ENCODE measurements around the gene OTC. TPM values are rescaled to one million over a fixed set of nuclear protein-coding genes. Genes with fewer than 3 reads are reported as not detected.

Gene OTC
- total RNA-seq, 1 experiment from 2014 or later, result not detected

DNA sequence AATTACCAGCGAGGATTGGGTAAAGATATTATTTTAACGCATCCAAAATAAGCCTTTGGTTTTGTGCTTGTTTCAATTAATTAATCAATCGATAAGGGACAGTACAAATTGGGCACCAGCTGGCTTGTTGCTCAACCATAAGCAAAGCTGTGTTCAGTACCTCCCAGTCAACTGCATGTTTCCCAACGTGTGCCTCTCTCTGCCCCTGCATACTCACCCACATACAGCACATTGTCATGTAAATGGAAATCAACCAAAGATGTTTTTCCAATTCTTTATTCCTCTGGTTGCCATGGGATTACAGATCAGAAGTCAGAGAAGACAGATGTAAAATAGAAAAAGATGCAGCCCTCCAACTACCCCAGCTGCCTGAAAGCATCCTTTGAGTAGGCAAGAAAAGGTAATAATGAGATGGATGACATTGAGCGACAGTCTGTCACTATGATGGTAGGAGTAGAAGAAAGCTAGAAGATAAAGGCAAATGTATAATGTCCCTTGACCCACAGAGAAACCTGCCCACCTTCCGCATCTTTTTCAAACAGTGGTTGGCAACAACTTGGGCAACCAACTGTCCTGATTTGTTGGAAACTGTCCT lies 116.3 kb downstream of the OTC start:
- no peaks in the 10 kb centered on the region for H3K36me3 Mint-ChIP-seq (ENCODE audit: insufficient read depth in 1 of 3, low read depth in 3 of 3)
- Histone ChIP-seq H4K5ac (ENCODE audit: insufficient read length, low read depth, low read length) (no peak overlapping the region), H3K23me2 (ENCODE audit: insufficient read length, low read depth, low read length, poor library complexity, severe bottlenecking) (no peaks in the 10 kb centered on the region), H4K8ac (replicated peaks; ENCODE audit: insufficient read length, low read depth, low read length) (no peak overlapping the region), H4K20me1 (ENCODE audit: control insufficient read depth, insufficient read depth, insufficient read length) (no peaks in the 10 kb centered on the region), H3K23ac (ENCODE audit: insufficient read length, low read depth, low read length) (no peak overlapping the region), H2BK20ac (ENCODE audit: low read depth, low read length, poor library complexity, severe bottlenecking) (no peak overlapping the region), H3K4me2 (ENCODE audit: insufficient read depth, insufficient read length, low read length) (no peak overlapping the region), H2BK120ac (ENCODE audit: low read depth, low read length, poor library complexity, severe bottlenecking) (no peak overlapping the region), H3T11ph (ENCODE audit: low read length) (no peak overlapping the region), H3K9ac (ENCODE audit: extremely low read depth, insufficient read length, low read length) (no peak overlapping the region), H2BK12ac (ENCODE audit: insufficient read length, low read depth, low read length) (no peak overlapping the region), H2AK5ac (ENCODE audit: insufficient read length, low read length) (no peak overlapping the region), H3K27ac (ENCODE audit: insufficient read length, low read depth, low read length) (no peak overlapping the region), H3K27me3 (ENCODE audit: insufficient read depth, low read length) (no peaks in the 10 kb centered on the region), H3K14ac (ENCODE audit: insufficient read depth, low read length) (no peak overlapping the region), H3K4me1 (ENCODE audit: insufficient read depth, low read length) (no peaks in the 10 kb centered on the region), H2BK5ac (ENCODE audit: insufficient read length, low read length) (no peak overlapping the region), H3K79me1 (ENCODE audit: insufficient read depth, low read depth, low read length, poor library complexity, severe bottlenecking) (no peaks in the 10 kb centered on the region), H3K4ac (ENCODE audit: low read depth, low read length) (no peak overlapping the region), H2AFZ (ENCODE audit: low read length) (no peak overlapping the region), H3K79me2 (ENCODE audit: insufficient read depth, low read length) (0 out of 2 replicates have a peak, but pooled peaks cover 2% of the 10 kb centered on the region), H3K18ac (ENCODE audit: insufficient read length, low read depth, low read length) (no peak overlapping the region), H4K91ac (ENCODE audit: insufficient read length, low read depth, low read length) (no peak overlapping the region), H3K9me3 (ENCODE audit: control insufficient read depth, low read depth, low read length) (peaks cover 1% of the 10 kb centered on the region), H3K56ac (ENCODE audit: insufficient read length, low read depth, low read length) (no peak overlapping the region), H2BK15ac (ENCODE audit: low read depth, low read length) (no peak overlapping the region)
- no peak for DNase-seq
- TF ChIP-seq, protein P1, sequence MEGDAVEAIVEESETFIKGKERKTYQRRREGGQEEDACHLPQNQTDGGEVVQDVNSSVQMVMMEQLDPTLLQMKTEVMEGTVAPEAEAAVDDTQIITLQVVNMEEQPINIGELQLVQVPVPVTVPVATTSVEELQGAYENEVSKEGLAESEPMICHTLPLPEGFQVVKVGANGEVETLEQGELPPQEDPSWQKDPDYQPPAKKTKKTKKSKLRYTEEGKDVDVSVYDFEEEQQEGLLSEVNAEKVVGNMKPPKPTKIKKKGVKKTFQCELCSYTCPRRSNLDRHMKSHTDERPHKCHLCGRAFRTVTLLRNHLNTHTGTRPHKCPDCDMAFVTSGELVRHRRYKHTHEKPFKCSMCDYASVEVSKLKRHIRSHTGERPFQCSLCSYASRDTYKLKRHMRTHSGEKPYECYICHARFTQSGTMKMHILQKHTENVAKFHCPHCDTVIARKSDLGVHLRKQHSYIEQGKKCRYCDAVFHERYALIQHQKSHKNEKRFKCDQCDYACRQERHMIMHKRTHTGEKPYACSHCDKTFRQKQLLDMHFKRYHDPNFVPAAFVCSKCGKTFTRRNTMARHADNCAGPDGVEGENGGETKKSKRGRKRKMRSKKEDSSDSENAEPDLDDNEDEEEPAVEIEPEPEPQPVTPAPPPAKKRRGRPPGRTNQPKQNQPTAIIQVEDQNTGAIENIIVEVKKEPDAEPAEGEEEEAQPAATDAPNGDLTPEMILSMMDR (conservative IDR thresholded peaks at IDR 0.05), result no peak
- no peak overlapping the region for H3K27ac Mint-ChIP-seq
- H3K9me3 Mint-ChIP-seq, result peaks cover 50 to 58% of the 10 kb centered on the region in 2 experiments
- no peaks in the 10 kb centered on the region for H3K4me1 Mint-ChIP-seq
- no peaks in the 10 kb centered on the region for H3K27me3 Mint-ChIP-seq (ENCODE audit: low read depth)
- WGBS (ENCODE audit: extremely low coverage, insufficient read length, low lambda C conversion rate), result no CpG with 5 or more reads among the region's 6 CpGs
- no peak overlapping the region for H3K4me3 Mint-ChIP-seq

Other genes with a start within 250 kb of the OTC start
- gene SRPX, start 131.7 kb upstream of the OTC start, total RNA-seq (2021), result 2.5 and 2.8 TPM in 2 replicates
- 5.9 and 7.3 TPM in 2 replicates for gene RPGR, start 25.1 kb upstream of the OTC start, total RNA-seq (2021)
- 3.5 and 3.8 TPM in 2 replicates for gene TSPAN7, start 208.9 kb downstream of the OTC start, total RNA-seq (2021)